HepG2 (cell line): Measurements from ENCODE around the gene HOXA11. TPM values are rescaled to one million over a fixed set of nuclear protein-coding genes. Genes with fewer than 3 reads are reported as not detected.

Experiments
- ARID3A ChIP-seq: IDR thresholded peaks from 2 replicates; pipeline ENCODE4 v1.6.1; 2012; ENCODE audit warnings: low read depth, low read length, improper control_type of control experiment
- DNMT3B ChIP-seq: conservative IDR thresholded peaks from 2 replicates; pipeline ENCODE4 v1.6.1; 2016; ENCODE audit warnings: missing biosample characterization, control low read depth
- HOXA3 ChIP-seq: sonication (generic); formaldehyde crosslinking; IDR thresholded peaks from 2 replicates; pipeline ENCODE4 v1.5.0; 2020; ENCODE audit warnings: missing genetic modification reagents
- IRX3 ChIP-seq: sonication (generic); formaldehyde crosslinking; IDR thresholded peaks from 2 replicates; pipeline ENCODE4 v1.8.1; 2023; ENCODE audit warnings: mild to moderate bottlenecking, low read depth, missing genetic modification reagents, borderline replicate concordance
- ZBTB2 ChIP-seq: sonication (generic); formaldehyde crosslinking; IDR thresholded peaks from 2 replicates; pipeline ENCODE4 v1.8.0; 2022; ENCODE audit warnings: low read depth, missing genetic modification reagents
- ZFP36 ChIP-seq: fragments of 150-350 bp; IDR thresholded peaks from 2 replicates; pipeline ENCODE4 v1.6.1; 2018; ENCODE audit warnings: borderline replicate concordance, low read length, low read depth; ENCODE audit not compliant: partially characterized antibody
- polyA plus RNA-seq, 8 experiments: library from polyadenylated mRNA; depleted of rRNA in 3 of 8; stranded (reverse) in 7 of 8; unstranded in 1 of 8; fragments of >200 nt; fragmentation: Illumina TruSeq in 4 of 8; extraction: Trizol in 4 of 8; gene quantifications; 2 replicates each; pipeline versions ENCODE4 v1.2.1 to v1.2.3, GENCODE V29; 2011 to 2016; ENCODE audit warnings: low read depth in 4 of 8, missing spikeins in 1 of 8, mixed read lengths in 1 of 8; ENCODE audit not compliant: insufficient read depth in 1 of 8
- total RNA-seq, 5 experiments: library from RNA; depleted of rRNA; stranded (reverse); fragments of >200 nt; fragmentation: Illumina TruSeq; extraction: Trizol; gene quantifications; 2 replicates each; pipeline ENCODE4 v1.2.3, GENCODE V29; 2016; ENCODE audit warnings: low read depth in 1 of 5
- TF ChIP-seq, protein P1 (sequence below): sonication (generic); formaldehyde crosslinking; IDR thresholded peaks from 2 replicates; pipeline ENCODE4 v1.4.0; 2020; ENCODE audit warnings: low read depth, mild to moderate bottlenecking, missing genetic modification reagents
- TF ChIP-seq, protein P2 (sequence below): sonication (generic); formaldehyde crosslinking; IDR thresholded peaks from 2 replicates; pipeline ENCODE4 v1.5.0; 2020; ENCODE audit warnings: mild to moderate bottlenecking, missing genetic modification reagents, borderline replicate concordance
- TF ChIP-seq, protein P3 (sequence below): sonication (generic); formaldehyde crosslinking; IDR thresholded peaks from 2 replicates; pipeline ENCODE4 v1.5.1; 2020; ENCODE audit warnings: mild to moderate bottlenecking, moderate library complexity, missing genetic modification reagents
- TF ChIP-seq, protein P4 (sequence below): sonication (generic); formaldehyde crosslinking; IDR thresholded peaks from 2 replicates; pipeline ENCODE4 v1.4.0; 2020; ENCODE audit warnings: missing genetic modification reagents

The HOXA11 gene
- total and polyA plus RNA-seq, 2 of the 13 experiments (the other 11 are each of a cell fraction or from before 2014, with no cell fraction given) = not detected

GRCh38 chr7:27133409-27134231, 51.4 kb downstream of the HOXA11 start (continued):
- TF ChIP-seq, protein P1, sequence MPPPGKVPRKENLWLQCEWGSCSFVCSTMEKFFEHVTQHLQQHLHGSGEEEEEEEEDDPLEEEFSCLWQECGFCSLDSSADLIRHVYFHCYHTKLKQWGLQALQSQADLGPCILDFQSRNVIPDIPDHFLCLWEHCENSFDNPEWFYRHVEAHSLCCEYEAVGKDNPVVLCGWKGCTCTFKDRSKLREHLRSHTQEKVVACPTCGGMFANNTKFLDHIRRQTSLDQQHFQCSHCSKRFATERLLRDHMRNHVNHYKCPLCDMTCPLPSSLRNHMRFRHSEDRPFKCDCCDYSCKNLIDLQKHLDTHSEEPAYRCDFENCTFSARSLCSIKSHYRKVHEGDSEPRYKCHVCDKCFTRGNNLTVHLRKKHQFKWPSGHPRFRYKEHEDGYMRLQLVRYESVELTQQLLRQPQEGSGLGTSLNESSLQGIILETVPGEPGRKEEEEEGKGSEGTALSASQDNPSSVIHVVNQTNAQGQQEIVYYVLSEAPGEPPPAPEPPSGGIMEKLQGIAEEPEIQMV (CRISPR knock-in tag) = no peak
- TF ChIP-seq HOXA3 (CRISPR knock-in tag) = peak; percentile 41; the same call in 1 of the 2 replicates
- TF ChIP-seq ZFP36 = no peak
- TF ChIP-seq, protein P2, sequence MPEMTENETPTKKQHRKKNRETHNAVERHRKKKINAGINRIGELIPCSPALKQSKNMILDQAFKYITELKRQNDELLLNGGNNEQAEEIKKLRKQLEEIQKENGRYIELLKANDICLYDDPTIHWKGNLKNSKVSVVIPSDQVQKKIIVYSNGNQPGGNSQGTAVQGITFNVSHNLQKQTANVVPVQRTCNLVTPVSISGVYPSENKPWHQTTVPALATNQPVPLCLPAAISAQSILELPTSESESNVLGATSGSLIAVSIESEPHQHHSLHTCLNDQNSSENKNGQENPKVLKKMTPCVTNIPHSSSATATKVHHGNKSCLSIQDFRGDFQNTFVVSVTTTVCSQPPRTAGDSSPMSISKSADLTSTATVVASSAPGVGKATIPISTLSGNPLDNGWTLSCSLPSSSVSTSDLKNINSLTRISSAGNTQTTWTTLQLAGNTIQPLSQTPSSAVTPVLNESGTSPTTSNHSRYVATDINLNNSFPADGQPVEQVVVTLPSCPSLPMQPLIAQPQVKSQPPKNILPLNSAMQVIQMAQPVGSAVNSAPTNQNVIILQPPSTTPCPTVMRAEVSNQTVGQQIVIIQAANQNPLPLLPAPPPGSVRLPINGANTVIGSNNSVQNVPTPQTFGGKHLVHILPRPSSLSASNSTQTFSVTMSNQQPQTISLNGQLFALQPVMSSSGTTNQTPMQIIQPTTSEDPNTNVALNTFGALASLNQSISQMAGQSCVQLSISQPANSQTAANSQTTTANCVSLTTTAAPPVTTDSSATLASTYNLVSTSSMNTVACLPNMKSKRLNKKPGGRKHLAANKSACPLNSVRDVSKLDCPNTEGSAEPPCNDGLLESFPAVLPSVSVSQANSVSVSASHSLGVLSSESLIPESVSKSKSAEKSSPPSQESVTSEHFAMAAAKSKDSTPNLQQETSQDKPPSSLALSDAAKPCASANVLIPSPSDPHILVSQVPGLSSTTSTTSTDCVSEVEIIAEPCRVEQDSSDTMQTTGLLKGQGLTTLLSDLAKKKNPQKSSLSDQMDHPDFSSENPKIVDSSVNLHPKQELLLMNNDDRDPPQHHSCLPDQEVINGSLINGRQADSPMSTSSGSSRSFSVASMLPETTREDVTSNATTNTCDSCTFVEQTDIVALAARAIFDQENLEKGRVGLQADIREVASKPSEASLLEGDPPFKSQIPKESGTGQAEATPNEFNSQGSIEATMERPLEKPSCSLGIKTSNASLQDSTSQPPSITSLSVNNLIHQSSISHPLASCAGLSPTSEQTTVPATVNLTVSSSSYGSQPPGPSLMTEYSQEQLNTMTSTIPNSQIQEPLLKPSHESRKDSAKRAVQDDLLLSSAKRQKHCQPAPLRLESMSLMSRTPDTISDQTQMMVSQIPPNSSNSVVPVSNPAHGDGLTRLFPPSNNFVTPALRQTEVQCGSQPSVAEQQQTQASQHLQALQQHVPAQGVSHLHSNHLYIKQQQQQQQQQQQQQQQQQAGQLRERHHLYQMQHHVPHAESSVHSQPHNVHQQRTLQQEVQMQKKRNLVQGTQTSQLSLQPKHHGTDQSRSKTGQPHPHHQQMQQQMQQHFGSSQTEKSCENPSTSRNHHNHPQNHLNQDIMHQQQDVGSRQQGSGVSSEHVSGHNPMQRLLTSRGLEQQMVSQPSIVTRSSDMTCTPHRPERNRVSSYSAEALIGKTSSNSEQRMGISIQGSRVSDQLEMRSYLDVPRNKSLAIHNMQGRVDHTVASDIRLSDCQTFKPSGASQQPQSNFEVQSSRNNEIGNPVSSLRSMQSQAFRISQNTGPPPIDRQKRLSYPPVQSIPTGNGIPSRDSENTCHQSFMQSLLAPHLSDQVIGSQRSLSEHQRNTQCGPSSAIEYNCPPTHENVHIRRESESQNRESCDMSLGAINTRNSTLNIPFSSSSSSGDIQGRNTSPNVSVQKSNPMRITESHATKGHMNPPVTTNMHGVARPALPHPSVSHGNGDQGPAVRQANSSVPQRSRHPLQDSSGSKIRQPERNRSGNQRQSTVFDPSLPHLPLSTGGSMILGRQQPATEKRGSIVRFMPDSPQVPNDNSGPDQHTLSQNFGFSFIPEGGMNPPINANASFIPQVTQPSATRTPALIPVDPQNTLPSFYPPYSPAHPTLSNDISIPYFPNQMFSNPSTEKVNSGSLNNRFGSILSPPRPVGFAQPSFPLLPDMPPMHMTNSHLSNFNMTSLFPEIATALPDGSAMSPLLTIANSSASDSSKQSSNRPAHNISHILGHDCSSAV (CRISPR knock-in tag) = no peak
- TF ChIP-seq ARID3A = 0 out of 2 replicates have a peak, but pooled peaks have one; percentile 5
- TF ChIP-seq, protein P3, sequence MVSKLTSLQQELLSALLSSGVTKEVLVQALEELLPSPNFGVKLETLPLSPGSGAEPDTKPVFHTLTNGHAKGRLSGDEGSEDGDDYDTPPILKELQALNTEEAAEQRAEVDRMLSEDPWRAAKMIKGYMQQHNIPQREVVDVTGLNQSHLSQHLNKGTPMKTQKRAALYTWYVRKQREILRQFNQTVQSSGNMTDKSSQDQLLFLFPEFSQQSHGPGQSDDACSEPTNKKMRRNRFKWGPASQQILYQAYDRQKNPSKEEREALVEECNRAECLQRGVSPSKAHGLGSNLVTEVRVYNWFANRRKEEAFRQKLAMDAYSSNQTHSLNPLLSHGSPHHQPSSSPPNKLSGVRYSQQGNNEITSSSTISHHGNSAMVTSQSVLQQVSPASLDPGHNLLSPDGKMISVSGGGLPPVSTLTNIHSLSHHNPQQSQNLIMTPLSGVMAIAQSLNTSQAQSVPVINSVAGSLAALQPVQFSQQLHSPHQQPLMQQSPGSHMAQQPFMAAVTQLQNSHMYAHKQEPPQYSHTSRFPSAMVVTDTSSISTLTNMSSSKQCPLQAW (CRISPR knock-in tag) = no peak
- no peak for TF ChIP-seq ZBTB2 (CRISPR knock-in tag)
- TF ChIP-seq IRX3 (CRISPR knock-in tag) = no peak
- TF ChIP-seq, protein P4, sequence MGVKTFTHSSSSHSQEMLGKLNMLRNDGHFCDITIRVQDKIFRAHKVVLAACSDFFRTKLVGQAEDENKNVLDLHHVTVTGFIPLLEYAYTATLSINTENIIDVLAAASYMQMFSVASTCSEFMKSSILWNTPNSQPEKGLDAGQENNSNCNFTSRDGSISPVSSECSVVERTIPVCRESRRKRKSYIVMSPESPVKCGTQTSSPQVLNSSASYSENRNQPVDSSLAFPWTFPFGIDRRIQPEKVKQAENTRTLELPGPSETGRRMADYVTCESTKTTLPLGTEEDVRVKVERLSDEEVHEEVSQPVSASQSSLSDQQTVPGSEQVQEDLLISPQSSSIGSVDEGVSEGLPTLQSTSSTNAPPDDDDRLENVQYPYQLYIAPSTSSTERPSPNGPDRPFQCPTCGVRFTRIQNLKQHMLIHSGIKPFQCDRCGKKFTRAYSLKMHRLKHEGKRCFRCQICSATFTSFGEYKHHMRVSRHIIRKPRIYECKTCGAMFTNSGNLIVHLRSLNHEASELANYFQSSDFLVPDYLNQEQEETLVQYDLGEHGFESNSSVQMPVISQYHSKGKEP (CRISPR knock-in tag) = no peak
- no peak for TF ChIP-seq DNMT3B (CRISPR knock-in tag)
